ENCODE results near the gene RAB3GAP1. TPM values are rescaled to one million over a fixed set of nuclear protein-coding genes. Genes with fewer than 3 reads are reported as not detected.
"Not testable (repeated sequence)": the region's sequence is repeated elsewhere in the genome, so short reads cannot be mapped to it uniquely, and the experiment has no call there.

RAB3GAP1 gene
- total RNA-seq, 2 donors from 2014 or later = 52.3 to 62.2 TPM

DNA sequence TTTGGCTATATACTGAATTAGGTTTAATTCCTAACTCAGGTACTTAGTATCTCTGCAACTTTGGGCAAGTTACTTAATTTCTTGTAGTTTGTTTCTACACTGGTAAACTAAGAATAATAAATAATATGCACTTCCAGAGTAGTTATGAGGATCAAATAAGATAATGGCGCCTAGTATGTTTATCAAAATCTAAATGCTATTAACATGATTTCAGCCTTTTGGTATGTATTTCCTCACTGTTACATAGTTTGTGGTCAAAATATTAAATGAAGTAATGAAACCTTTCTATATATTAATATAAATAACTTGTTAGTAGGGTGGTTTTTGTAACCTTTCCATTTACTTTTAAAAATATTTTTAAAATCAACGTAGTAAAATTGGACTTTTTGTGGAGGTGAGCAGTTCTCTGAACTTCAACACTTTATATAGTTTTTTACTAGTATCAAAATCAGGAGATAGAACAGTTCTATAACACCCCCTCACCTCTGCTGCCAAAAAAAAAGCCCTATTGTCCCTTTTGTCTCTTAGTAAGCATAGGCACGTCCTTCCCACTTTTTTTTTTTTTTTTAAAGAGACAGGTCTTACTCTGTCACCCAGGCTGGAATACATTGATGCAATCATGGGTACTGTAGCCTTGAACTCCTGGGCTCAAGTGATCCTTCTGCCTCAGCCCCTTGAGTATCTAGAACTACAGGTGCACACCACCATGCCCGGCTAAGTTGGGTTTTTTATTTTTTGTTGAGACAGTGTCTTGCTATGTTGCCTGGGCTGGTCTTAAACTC is 44.8 kb downstream of the RAB3GAP1 start:
- intact Hi-C loops (cut with DNase I) = no loop called here
- DNase-seq (ENCODE audit: low spot score) = no peak

DNA sequence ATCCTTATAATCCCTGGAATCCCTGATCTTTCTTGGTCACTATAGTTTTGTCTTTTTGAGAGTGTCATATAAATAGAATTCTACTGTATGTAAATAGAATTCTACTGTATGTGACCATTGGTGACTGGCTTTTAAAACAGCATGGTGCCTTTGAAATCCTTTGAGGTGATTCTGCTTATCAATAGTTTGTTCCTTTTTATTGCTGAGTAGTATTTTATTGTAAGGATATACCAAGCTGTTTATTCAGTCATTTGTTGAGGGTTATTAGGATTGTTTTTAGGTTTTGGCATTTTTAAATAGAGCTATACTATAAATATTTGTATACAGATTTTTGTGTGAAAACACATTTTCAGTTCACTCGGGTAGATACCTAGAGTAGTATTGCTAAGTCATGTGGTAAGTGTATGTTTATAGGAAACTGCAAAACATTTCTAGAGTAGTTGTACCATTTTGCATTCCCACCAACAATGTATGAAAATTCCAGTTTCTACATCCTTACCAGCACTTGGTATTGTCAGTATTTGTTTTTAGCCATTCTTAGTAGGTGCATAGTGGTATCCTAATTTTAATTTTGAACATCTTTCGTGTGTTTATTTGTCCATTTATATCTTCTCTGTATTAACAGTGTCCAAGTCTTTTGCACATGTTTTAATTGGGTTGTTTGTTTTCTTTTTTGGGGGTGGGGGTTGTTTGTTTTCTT is 45.6 kb downstream of the RAB3GAP1 start:
- no peak for DNase-seq (ENCODE audit: low spot score)

DNA sequence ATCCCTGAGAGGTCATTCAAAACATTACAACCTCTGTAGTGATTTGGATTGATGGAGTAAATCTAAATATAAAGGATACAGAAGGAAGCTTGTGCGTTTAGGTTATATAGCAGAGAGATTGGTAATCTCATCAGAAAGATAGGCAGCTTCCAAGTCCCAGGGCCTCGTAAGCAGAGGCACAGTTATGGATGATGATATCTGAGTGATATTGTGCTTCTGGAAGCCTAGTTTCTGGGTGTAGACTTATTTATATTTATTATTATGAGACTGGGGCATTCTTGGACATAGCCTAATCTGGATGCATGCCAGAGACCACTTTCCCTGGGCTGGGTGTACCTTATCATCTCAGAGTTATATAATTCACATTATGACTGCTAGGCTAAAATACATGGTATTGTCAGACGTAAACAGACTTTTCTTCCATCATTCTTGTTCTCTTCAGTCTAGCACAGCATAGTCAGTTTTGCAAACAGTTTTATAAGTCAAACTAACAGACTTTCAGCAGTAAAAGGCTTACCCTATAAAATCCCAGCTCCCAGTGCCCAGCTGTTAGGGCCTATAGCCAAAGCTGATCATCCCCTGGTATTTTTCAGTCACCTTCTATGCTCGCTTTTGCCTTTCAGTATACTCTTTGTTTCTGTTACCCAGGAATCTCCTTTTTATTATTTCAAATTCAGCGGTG is 47.9 kb downstream of the RAB3GAP1 start:
- intact Hi-C loops (cut with DNase I) = no loop called here
- no peak for DNase-seq (ENCODE audit: low spot score)

More for the DNA sequence above, 45.6 kb downstream of the RAB3GAP1 start:
- intact Hi-C loops (cut with DNase I) = no loop called here

DNA sequence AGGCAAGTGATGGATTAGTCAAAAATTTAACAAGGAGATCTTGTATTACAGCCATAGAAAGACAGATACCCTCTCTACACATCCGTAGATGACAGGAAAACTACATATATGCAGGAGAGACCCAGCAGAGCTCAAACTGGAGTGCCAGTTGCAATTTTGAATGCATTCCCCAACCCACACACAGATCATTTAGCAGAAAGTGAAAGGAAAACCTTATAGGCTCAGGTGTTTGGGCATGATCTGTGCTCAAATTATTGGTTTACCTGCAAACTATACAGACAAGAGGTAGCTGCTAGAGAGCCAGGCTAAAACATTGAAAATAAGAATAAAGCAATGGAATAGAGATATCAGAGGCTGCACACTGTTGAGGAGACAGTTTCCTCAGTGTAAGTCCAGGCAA is 51.8 kb downstream of the RAB3GAP1 start:
- intact Hi-C loops (cut with DNase I) = no loop called here
- DNase-seq (ENCODE audit: low spot score) = no peak

DNA sequence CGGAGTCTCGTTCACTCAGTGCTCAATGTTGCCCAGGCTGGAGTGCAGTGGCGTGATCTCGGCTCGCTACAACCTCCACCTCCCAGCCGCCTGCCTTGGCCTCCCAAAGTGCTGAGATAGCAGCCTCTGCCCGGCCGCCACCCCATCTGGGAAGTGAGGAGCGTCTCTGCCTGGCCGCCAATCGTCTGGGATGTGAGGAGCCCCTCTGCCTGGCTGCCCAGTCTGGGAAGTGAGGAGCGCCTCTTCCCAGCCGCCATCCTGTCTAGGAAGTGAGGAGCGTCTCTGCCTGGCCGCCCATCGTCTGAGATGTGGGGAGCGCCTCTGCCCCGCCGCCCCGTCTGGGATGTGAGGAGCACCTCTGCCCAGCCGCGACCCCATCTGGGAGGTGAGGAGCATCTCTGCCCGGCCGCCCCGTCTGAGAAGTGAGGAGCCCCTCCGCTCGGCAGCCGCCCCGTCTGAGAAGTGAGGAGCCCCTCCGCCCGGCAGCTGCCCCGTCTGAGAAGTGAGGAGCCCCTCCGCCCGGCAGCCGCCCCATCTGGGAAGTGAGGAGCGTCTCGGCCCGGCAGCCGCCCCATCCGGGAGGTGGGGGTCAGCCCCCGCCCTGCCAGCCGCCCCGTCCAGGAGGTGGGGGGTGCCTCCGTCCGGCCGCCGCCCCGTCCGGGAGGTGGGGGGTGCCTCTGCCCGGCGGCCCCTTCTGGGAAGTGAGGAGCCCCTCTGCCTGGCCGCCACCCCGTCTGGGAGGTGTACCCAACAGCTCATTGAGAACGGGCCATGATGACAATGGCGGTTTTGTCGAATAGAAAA is 53.6 kb downstream of the RAB3GAP1 start:
- intact Hi-C loops (cut with DNase I); DNase-seq (ENCODE audit: low spot score): not testable (repeated sequence)

DNA sequence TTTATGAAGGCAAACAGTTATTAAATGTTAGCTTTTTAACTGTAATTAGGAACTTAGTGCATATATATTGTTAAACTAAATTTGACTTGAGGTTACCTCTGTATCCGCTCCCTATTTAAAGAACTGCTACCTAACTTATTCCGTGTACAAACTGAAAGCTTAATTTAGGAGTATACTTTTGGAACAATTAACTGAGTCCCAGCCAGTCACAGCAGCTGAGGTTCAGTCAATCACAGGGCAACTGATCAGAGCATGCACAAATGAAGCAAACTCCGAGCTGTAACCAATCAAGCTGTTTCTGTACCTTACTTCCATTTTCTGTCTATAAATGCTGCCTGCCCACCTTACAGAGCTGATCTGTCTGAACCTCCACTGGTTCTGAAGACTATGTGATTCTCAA is 61.2 kb downstream of the RAB3GAP1 start:
- intact Hi-C loops (cut with DNase I) = no loop called here
- DNase-seq (ENCODE audit: low spot score) = no peak

DNA sequence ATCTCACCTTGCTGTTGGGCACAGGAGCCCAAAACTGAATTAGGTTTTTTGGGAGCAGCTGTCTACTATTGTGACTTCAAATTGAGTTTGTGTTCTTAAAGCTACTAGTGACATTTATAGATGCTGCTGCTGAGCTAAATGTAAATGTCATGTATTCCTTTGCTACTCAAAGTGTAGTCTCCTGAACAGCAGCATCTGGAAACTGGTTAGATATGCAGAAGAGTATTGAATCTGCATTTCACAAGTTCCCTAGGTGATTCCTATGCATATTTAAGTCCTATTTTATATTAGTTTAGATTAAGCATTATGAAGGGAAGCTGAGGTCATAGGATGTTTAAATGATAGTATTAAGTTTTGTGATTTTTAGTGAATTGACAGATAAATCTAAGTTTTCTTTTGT is 67.5 kb downstream of the RAB3GAP1 start:
- intact Hi-C loops (cut with DNase I) = no loop called here

DNA sequence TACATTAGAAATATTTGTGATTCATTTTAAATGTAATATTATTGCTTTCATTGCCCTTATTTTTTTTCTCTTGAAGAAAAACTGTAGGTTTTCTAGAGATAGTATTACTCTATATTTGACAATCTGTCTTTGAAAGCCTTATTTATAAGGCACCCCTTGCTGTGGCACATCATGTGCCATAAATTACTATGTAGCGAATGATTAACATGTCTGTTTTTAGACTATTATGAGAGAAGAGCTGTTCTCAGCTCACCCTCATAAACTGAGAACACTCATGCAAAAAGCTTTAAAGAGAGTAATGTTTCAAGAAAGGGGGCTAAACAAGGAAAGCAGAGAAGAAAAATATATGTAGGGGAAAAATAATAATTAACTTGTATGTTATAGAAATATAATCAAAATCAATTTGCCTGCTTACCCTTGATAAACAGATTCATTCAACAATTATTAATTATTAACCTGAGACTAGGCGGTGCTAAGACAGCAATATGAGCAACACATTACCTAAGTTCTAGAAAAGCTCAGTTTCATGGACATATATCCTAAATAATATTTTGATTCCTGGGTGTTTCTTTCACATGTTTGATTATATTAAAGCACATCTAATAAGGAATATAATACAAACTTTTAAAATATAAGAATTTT is 69.0 kb downstream of the RAB3GAP1 start:
- DNase-seq (ENCODE audit: low spot score) = no peak

More for the DNA sequence above, 67.5 kb downstream of the RAB3GAP1 start:
- no peak for DNase-seq (ENCODE audit: low spot score)

DNA sequence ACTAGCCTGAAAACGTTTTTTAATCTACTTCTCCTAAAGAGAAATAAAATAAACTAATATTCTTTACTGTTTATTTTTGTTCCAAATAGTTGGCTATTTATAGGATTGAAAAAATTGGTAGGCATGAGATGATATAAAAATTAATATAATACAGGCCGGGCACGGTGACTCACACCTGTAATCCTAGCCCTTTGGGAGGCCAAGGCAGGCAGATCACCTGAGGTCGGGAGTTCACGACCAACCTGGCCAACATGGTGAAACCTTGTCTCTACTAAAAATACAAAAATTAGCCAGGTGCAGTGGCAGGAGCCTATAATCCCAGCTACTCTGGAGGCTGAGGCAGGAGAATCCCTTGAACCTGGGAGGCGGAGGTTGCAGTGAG is 69.6 kb downstream of the RAB3GAP1 start:
- DNase-seq (ENCODE audit: low spot score); intact Hi-C loops (cut with DNase I): not testable (repeated sequence)

More for the DNA sequence above, 69.0 kb downstream of the RAB3GAP1 start:
- intact Hi-C loops (cut with DNase I) = no loop called here

DNA sequence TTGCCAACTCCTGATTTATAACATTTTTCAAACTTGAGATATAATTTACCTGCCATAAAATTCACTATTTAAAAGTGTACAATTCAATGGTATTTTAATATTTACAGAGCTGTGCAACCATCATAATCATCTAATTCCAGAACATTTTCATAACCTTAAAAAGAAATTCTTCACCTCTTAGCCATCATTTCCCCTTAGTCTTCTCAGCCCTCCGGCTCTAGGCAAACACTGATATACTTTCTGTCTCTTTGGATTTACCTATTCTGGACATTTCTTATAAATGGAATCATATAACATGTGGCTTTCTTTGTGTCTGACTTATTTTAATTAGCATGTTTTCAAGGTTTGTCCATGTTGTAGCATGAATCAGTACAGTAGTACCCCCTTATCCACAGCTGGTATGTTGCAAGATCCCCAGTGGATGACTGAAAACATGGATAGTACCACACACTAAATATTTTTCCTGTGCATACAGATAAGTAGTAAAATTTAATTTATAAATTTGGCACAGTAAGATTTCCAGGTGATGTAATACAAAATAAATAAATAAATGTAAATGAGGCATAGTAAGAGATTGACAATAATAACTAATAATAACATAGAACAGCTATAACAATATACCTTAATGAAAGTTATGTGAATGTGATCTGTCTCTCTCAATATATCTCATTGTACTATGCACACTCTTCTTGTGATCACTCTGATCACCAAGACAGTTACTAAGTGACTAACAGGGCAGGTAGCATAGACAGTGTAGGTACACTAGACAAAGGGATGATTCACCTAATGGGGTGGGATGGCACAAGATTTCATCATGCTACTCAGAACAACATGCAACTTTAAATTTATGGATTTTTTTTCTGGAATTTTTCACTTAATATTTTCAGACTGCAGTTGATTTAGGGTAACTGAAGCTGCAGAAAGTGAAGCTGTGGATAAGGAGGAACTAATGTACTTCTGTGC is 73.1 kb downstream of the RAB3GAP1 start:
- no peak for DNase-seq (ENCODE audit: low spot score)
- intact Hi-C loops (cut with DNase I) = no loop called here

DNA sequence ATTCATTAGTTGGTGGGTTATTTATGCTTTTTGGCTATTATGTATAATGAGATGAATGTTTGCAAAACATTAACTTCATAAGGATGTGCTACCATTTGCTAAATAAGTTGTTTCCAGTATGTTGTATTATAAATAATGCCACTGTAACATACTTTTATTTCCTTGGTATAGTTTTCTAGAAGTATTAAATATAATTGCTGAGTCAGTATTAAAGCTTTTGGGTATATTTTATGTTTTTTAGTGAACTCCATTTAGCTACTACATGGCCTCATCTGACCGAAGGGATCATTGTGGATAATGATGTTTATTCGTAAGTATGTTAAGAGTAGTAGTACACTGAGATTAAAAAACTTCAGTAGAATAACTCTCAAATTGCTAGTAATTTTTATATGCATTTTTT is 73.8 kb downstream of the RAB3GAP1 start:
- DNase-seq (ENCODE audit: low spot score) = no peak
- intact Hi-C loops (cut with DNase I) = no loop called here

DNA sequence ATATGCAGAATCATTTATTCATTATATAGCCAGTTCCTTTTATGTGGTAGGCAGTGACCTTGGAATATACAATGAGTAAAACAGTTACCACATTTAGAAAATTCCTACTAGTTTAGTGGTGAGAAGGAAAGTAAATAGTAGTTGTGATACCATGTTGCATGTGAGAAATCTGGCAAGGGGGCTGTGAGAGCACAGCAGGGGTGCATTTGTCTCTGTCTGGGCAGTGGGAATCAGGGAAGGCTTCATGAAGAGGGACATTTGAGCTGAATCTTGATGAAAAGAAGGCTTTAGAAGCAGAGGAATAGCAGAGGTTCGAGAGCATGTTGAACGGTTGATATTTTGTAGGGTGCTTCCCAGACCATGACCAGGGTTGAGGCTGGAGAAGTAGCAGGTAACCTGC is 78.7 kb downstream of the RAB3GAP1 start:
- DNase-seq (ENCODE audit: low spot score) = no peak
- intact Hi-C loops (cut with DNase I) = no loop called here

DNA sequence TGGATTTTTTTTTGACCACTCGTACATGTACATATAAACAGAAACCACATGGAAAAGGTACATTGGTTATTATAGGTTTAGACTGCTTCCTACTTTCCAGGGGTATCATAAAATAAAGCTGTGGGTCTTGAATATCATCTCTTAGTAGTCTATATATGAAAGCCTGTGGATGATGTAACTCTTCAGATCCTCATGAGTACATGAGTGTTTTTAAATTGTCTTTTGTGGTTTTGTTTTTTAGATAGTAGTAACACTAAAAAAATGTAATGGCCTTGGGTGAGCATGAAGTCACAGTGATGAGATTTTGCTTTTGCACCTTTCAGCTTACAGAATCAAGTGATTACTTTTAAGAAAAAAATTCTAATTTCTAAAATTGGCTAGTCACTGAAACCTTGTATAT is 80.2 kb downstream of the RAB3GAP1 start:
- DNase-seq (ENCODE audit: low spot score) = no peak
- intact Hi-C loops (cut with DNase I) = no loop called here

DNA sequence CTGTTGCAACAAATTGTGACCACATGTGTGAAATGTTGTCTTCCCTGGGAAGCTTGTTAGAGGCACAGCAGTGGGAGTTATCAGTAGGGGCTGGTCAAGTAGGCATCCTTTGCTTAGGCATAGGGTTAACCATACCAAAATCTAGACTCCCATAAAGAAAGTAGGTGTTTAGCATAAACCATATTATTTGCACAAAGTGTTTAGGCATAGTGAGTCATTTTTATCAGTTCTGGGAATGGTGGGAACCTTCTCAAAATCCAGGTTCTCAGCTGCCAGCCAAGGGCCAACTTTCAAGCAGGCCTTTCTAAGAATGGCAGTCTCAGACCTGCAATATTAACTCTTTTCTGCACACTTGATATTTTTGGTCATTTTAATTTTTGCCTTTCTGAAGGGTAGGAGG is 88.5 kb downstream of the RAB3GAP1 start:
- DNase-seq (ENCODE audit: low spot score) = no peak
- intact Hi-C loops (cut with DNase I) = no loop called here

DNA sequence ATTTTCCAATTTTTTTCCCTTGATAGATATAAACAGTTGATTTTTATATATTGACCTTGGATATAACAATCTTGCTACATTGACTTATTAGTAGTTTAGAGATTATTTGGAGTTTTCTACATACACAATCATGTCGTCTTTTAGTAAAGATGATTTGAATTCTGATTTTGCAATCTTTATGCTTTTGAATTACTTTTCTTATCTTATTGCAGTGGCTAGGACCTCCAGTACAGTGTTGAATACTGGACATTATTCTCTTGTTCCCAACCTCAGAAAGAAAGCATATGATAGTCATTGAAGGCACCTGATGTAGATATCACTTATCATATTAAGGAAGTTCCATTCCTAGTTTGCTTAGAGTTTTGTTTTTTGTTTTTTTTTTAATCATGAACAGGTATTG is 90.2 kb downstream of the RAB3GAP1 start:
- no peak for DNase-seq (ENCODE audit: low spot score)
- intact Hi-C loops (cut with DNase I) = no loop called here

DNA sequence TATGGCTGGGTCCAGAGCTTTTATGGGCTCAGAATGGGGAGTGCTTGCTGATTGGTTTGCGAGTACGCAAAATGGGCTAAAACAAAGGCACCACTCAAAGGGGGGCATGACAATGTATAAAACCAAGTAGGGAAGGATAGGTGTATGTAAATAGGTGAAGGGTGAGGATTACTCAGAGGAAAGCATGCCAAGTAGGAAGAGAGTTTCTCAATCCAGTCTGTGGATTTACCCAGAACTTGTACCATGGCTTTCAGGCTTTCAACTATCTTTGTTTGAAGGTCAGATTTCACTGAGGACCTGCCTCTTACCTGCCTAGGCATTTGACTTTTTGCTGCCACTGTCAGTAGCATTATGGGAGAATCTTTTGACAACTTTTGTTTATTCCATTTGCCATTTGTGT is 92.3 kb downstream of the RAB3GAP1 start:
- no peak for DNase-seq (ENCODE audit: low spot score)
- intact Hi-C loops (cut with DNase I) = no loop called here

DNA sequence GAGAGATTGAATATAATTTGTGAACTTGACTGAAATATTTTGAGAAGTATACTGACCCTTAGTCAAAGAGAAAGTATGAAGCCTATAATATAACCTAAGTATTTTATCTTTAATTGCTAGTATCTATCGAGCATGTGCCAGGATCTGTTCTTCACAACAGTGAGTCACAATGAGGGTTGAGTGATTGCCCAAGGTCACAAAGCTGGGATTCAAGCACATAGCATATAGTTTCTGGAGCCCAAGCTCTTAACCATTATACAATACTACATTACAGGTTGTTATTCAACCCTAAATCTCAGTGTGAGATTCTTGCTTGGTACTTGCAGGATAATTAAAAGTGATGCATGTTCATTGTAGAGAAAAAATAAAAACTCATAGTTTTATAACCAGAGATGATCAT is 97.2 kb downstream of the RAB3GAP1 start:
- DNase-seq (ENCODE audit: low spot score) = no peak
- intact Hi-C loops (cut with DNase I) = no loop called here

DNA sequence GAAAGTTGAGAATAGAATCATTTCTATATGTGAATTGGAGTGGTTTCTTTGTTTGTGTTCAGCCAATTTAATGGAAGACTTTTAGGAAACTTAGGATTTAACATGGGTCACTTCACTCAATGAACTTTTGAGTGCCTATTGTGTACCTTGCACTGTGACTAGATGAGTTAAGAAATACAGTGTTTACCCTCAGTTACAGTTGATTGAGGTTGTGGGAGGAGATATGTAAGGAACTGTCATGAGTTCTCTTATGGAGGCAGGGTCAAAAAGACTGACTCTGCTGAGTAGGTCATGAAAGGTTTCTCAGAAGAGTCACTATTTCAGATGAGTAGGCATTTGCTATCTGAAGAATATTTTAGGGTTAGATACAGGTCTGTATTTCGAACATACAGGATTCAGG is 98.6 kb downstream of the RAB3GAP1 start:
- DNase-seq (ENCODE audit: low spot score) = no peak
- intact Hi-C loops (cut with DNase I) = no loop called here

Measured in posterior vena cava (tissue), 2 donors.